GM08714 (cell line): ENCODE data around the gene OSTN.

Experiments
- H3K4me3 ChIP-seq: fragments of 200-500 bp; sonication (Bioruptor generic); 2 replicates; pipeline ENCODE4 v1.5.1; 2014; ENCODE audit warnings: mild to moderate bottlenecking, low read length, inconsistent platforms
- ZNF274 ChIP-seq: IDR thresholded peaks from 2 replicates; pipeline ENCODE4 v1.6.1; 2012; ENCODE audit warnings: mild to moderate bottlenecking, low read depth, low read length

The OSTN gene

DNA sequence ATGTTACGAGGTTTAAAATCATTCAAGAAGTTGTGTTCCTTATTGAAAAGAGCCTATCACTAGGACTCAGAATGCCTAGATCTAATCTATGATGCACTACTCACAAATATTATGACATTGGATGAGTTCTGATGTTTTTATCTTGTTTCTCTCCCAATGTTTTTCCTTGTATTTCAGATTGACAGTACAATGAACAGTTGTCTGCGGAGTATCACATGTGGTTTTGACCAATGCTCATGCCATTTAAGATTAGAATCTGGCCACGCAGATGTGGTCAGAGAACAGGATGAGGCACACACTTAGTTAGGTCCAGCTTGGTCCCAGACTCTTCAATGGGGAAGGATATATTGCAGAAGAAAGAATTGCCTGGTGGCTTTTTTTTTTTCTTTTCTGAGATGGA, 104.6 kb downstream of the OSTN start:
- no peak for TF ChIP-seq ZNF274
- no peak overlapping the region for H3K4me3 ChIP-seq

DNA sequence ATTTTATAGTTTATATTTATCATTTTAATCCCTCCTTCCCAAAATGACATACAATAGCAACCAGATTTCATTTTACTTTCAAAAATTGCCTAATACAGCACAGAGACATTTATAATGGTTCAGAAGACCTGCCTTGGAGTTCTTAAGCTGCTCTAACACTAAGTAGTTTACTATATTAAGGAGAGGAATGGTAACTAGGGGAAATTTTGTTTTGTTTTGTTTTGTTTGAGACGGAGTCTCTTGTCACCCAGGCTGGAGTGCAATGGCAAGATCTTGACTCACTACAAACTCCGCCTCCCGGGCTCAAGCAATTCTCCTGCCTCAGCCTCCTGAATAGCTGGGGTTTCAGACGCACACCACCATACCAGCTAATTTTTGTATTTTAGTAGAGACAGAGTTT, 107.4 kb downstream of the OSTN start:
- H3K4me3 ChIP-seq: no peak overlapping the region
- no peak for TF ChIP-seq ZNF274

DNA sequence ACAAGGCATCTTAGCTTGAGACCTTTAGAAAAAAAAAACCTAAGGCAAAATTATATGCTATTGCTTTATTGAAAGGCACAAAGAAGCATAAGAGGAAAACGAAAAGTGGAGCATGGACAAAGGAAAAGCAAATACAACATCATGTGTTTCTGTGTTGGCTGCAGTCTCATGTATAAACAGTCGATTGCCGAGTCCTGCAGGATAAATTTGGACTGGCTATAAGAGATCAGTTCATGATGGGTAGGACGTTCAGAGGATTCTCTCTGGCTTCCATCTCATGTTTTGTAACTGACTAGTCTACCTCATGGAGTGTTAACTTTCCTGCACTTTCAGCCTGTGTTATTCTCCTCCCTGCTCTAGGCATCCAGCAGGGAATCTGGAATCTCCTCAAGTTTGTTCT, 108.3 kb downstream of the OSTN start:
- no peak for TF ChIP-seq ZNF274
- H3K4me3 ChIP-seq: no peak overlapping the region

DNA sequence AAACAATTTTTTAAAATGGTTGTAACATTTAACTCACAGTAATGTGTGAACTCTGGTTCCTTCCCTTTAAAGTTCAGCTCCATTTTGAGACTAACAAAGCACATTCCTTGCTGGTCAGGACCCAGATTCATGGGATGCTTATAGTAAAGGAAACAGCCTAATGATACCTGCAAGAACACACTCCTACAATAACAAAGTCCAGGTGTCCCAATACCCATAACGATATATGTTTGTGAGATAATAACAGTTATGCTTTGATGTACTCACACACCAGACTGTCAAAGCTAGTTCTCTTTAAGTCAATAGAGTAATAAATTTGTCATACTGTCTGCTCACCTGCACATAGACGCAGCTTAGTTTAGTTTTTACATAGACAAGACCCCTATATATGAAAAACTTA, 114.3 kb downstream of the OSTN start:
- no peak for TF ChIP-seq ZNF274
- H3K4me3 ChIP-seq: no peak overlapping the region

DNA sequence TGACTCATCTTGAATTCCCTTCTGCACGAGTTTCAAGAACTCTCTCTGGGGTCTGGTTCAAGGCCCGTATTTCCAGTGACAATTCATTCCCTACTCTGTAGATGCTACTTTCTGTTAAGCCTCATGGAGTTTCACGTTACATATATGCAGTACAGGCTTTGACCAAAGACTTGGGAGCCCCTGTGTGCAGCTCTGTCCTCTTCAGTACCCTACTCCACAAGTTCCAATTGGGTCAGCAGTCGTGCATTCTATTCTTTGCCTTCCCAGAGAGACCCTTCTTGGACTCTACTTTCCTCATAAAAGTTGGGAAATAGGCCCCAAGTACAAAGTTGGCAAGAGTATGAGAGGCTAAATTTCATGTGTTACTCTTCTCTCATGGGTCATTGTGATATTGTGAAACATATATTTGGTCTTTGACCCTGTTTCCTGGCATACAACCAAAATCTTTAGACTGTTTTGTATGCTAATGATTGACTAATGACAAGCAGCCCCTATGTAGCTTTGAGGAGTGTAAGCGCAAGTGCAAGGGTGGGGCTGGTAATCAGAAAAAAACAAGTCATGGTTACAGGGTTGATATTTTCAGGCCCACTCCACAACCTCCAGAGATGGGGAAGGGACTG, 115.2 kb downstream of the OSTN start:
- H3K4me3 ChIP-seq: no peak overlapping the region
- TF ChIP-seq ZNF274: no peak
